Neural progenitor cell (in vitro differentiated cells): ENCODE data around the gene SPESP1.

ENCODE experiments used
- CTCF ChIP-seq: fragments of 200-600 bp; sonication (generic); IDR thresholded peaks from 2 replicates; pipeline ENCODE4 v1.5.1; 2017; ENCODE audit warnings: antibody characterized with exemption, mild to moderate bottlenecking
- EZH2 ChIP-seq: fragments of 200-600 bp; sonication (generic); IDR thresholded peaks from 2 replicates; pipeline ENCODE4 v1.6.1; 2017; ENCODE audit warnings: antibody characterized with exemption, mild to moderate bottlenecking, moderate library complexity
- EZH2phosphoT487 ChIP-seq: fragments of 200-600 bp; sonication (generic); IDR thresholded peaks from 2 replicates; pipeline ENCODE4 v1.6.1; 2017; ENCODE audit warnings: antibody characterized with exemption

GRCh38 chr15:68990992-68991500 lies 60.7 kb downstream of the SPESP1 start:
- TF ChIP-seq CTCF (no peak), EZH2 (no peak), EZH2phosphoT487 (no peak)
